Prostate gland (tissue), 2 donors: Measurements from ENCODE around the gene DCAF11. TPM values are rescaled to one million over a fixed set of nuclear protein-coding genes. Genes with fewer than 3 reads are reported as not detected.
"Not testable (repeated sequence)": the region's sequence is repeated elsewhere in the genome, so short reads cannot be mapped to it uniquely, and the experiment has no call there.

Source experiments
- DNase-seq: peaks from one replicate; pipeline ENCODE4 v3.0.0-alpha.2; 2019; ENCODE audit warnings: low spot score
- H3K27ac ChIP-seq, 2 donors: fragments of 200-600 bp; sonication (generic); 2 replicates each; pipeline ENCODE4 v1.5.1; 2017 to 2019
- H3K27me3 ChIP-seq: fragments of 200-600 bp; sonication (generic); replicated peaks from 2 replicates; pipeline ENCODE4 v1.5.1; 2019; ENCODE audit not compliant: insufficient read depth
- H3K36me3 ChIP-seq, 2 donors: fragments of 200-600 bp; sonication (generic); 1 replicate in 1 of 2; 2 replicates in 1 of 2; pipeline versions ENCODE4 v1.5.1 to v1.8.1; 2017 to 2019
- H3K4me1 ChIP-seq: fragments of 200-600 bp; sonication (generic); replicated peaks from 2 replicates; pipeline ENCODE4 v1.5.1; 2019
- H3K4me3 ChIP-seq, 2 donors: fragments of 200-600 bp; sonication (generic); 2 replicates each; pipeline ENCODE4 v1.5.1; 2017 to 2019
- H3K9me3 ChIP-seq: fragments of 200-600 bp; sonication (generic); 2 replicates; pipeline ENCODE4 v1.5.1; 2017
- POLR2A ChIP-seq: fragments of 450-650 bp; IDR thresholded peaks from one replicate; pipeline ENCODE4 v1.6.1; 2016; ENCODE audit warnings: antibody characterized with exemption, mild to moderate bottlenecking
- POLR2AphosphoS5 ChIP-seq: sonication (generic); formaldehyde crosslinking; IDR thresholded peaks from one replicate; pipeline ENCODE4 v1.6.1; 2017; ENCODE audit warnings: antibody characterized with exemption
- WGBS: methylation state at CpG from one replicate; pipeline ENCODE4 v1.1.5; 2018; 5-methylcytosine and 5-hydroxymethylcytosine counted together
- intact Hi-C: fragments of 100-400 bp; cut with DNase I; formaldehyde crosslinking; loops from one replicate; pipeline ENCODE4 v1.14.2; 2022
- total RNA-seq, 2 donors: library from RNA; depleted of rRNA; stranded (reverse); fragments of >200 nt; gene quantifications; one replicate each; pipeline ENCODE4 v1.1.0, GENCODE V29; 2016
- TF ChIP-seq, protein P1 (sequence below), 4 experiments: fragments of 200-600 bp in 2 of 4; fragments of 450-650 bp in 2 of 4; sonication (generic) in 2 of 4; IDR thresholded peaks; 1 replicate in 3 of 4; 2 replicates in 1 of 4; pipeline ENCODE4 v1.5.1; 2016 to 2019; ENCODE audit warnings: antibody characterized with exemption in 4 of 4, mild to moderate bottlenecking in 2 of 4, moderate library complexity in 2 of 4

Gene DCAF11
- total RNA-seq, 2 donors from 2014 or later = 111 to 115 TPM

DNA sequence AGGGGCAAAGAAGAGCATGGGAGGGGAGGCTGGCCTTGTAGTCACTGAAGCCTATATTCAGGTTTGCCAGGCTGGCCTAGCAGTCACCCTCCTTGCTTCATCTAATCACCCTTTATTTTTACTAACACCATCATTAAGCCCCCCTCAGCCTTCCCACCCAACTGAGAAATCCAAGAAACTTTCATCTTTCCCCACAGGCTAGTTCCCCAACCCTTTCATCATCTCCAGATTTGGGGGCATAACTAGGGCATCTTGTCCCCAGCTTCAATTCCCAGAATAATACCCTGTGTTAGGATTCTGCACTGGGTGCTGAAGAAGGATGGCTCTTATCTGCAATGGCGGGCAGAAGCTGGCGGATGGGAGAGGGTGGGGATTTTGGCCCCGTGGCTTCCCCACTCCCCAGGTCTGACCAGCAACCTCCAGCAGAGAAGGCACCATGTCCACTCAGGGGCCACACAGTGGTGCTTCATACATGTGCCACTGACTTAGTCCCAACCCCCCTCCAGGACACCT is 13.5 kb upstream of the DCAF11 start:
- 85% methylated on average over 3 of the region's 3 CpGs for WGBS
- no peaks in the 10 kb centered on the region for H3K9me3 ChIP-seq
- H3K27me3 ChIP-seq = no peaks in the 10 kb centered on the region
- DNase-seq = no peak
- no peaks in the 10 kb centered on the region for H3K4me1 ChIP-seq
- H3K36me3 ChIP-seq = no peaks in the 10 kb centered on the region
- TF ChIP-seq POLR2AphosphoS5 (no peak), POLR2A (no peak)
- TF ChIP-seq, protein P1, sequence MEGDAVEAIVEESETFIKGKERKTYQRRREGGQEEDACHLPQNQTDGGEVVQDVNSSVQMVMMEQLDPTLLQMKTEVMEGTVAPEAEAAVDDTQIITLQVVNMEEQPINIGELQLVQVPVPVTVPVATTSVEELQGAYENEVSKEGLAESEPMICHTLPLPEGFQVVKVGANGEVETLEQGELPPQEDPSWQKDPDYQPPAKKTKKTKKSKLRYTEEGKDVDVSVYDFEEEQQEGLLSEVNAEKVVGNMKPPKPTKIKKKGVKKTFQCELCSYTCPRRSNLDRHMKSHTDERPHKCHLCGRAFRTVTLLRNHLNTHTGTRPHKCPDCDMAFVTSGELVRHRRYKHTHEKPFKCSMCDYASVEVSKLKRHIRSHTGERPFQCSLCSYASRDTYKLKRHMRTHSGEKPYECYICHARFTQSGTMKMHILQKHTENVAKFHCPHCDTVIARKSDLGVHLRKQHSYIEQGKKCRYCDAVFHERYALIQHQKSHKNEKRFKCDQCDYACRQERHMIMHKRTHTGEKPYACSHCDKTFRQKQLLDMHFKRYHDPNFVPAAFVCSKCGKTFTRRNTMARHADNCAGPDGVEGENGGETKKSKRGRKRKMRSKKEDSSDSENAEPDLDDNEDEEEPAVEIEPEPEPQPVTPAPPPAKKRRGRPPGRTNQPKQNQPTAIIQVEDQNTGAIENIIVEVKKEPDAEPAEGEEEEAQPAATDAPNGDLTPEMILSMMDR (IDR thresholded peaks at IDR 0.05) = no peak
- H3K27ac ChIP-seq = no peak overlapping the region
- intact Hi-C loops = no loop called here
- no peak overlapping the region for H3K4me3 ChIP-seq

DNA sequence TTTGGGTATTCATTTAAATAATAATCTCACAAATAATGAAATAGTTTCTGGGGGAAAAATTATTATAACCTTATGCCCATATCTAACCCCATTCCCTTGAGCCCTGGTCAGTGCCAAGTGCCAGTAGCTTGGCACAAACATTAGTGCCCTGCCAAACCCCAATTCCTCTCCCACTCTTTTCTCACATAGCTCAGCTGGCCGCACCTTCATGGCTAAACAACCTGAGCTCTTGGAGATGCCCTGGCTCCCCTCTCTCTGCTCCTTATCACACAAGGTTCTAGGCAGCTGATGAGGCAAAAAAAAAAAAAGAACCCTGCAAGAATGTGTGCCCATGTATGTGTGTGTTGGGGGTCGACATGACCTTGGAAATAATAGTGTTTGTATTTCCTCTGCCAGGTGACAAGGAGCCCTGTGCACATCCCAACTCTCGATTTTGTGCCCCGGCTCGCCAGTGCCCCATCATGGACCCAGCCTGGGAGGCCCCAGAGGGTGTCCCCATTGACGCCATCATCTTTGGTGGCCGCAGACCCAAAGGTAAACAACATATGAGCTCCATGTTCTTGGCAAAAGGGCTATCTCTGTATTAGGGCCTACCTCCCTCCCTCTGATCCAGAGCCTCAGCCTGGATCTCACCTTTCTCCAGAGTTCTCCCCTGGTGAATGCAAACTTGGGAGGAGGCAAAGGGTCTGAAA is 12.1 kb upstream of the DCAF11 start:
- Histone ChIP-seq H3K4me1 (no peaks in the 10 kb centered on the region), H3K27me3 (no peaks in the 10 kb centered on the region), H3K27ac (no peak overlapping the region), H3K36me3 (no peaks in the 10 kb centered on the region), H3K9me3 (no peaks in the 10 kb centered on the region), H3K4me3 (no peak overlapping the region)
- no peak for TF ChIP-seq POLR2AphosphoS5
- no peak for TF ChIP-seq POLR2A
- TF ChIP-seq, protein P1 (IDR thresholded peaks at IDR 0.05) = no peak
- no peak for DNase-seq
- intact Hi-C loops = no loop called here
- 83% methylated on average over 7 of the region's 7 CpGs for WGBS

DNA sequence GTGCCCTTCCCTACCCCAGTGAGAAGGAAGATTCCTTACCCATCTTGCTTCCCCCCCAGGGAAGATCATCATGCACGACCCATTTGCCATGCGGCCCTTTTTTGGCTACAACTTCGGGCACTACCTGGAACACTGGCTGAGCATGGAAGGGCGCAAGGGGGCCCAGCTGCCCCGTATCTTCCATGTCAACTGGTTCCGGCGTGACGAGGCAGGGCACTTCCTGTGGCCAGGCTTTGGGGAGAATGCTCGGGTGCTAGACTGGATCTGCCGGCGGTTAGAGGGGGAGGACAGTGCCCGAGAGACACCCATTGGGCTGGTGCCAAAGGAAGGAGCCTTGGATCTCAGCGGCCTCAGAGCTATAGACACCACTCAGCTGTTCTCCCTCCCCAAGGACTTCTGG is 11.1 kb upstream of the DCAF11 start:
- DNase-seq = no peak

DNA sequence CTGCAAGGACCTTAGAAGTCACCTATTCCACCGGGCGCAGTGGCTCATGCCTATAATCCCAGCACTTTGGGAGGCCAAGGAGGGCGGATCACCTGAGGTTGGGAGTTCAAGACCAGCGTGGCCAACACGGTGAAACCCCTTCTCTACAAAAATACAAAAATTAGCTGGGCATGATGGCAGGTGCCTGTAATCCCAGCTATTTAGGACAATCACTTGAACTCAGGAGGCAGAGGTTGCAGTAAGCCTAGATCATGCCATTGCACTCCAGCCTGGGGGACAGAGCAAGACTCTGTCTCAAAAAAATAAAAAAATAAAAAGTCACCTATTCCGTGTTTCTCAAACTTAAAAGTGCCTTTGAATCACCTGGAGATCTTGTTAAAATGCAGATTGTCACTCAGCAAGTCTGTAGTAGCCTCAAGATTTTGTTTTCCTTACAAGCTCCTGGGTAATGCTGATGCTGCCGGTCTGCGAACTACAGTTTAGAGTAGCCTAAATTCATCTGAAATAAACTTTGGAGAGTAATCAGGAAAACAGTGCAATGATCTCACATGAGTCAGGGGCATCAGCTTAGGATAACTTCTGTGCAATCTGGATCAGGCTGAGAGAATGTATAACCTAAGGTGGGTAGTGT is 8.9 kb upstream of the DCAF11 start:
- not testable (repeated sequence) for H3K27ac ChIP-seq, H3K27me3 ChIP-seq, H3K36me3 ChIP-seq, H3K4me1 ChIP-seq, DNase-seq, H3K4me3 ChIP-seq, H3K9me3 ChIP-seq
- intact Hi-C loops = loop anchor here (5.0 kb wide), 1 partner anchor 48 kb away; no protein-coding TSS in a partner anchor
- WGBS = 91% methylated on average over 8 of the region's 8 CpGs

More for the DNA sequence above, 11.1 kb upstream of the DCAF11 start:
- WGBS = 82% methylated on average over 13 of the region's 13 CpGs
- TF ChIP-seq, protein P1 (IDR thresholded peaks at IDR 0.05) = no peak
- TF ChIP-seq POLR2A (no peak), POLR2AphosphoS5 (no peak)
- no peaks in the 10 kb centered on the region for H3K36me3 ChIP-seq
- H3K27me3 ChIP-seq = no peaks in the 10 kb centered on the region
- H3K27ac ChIP-seq = no peak overlapping the region
- H3K9me3 ChIP-seq = no peaks in the 10 kb centered on the region
- no peak overlapping the region for H3K4me3 ChIP-seq
- H3K4me1 ChIP-seq = no peaks in the 10 kb centered on the region
- intact Hi-C loops = no loop called here

DNA sequence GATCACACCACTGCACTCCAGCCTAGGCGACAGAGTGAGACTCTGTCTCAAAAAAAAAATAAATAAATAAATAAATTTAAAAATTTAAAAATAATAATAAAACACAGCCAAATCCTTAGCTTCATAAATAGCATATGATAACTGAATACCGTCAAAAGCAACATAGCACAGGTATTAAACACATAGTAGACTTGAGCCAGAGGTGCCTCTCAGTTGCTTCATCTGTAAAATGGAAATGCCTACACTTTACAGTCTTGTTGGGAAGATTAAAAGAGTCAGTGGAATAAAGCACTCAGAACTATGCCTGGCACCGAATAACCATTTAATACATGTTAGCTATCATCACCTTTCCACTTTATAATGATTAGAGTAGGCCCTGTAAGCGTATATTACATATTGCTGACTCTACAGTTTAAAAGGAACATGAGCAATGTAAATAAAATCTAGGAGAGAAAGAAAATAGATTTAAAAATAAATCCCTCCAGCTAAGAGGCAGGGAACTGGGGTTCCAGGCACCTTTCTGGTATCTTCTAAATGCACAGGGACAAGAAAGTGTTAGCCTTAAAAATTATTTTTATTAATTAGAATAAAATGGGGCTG is 7.8 kb upstream of the DCAF11 start:
- intact Hi-C loops = loop anchor here (5.0 kb wide), 1 partner anchor 49 kb away; no protein-coding TSS in a partner anchor
- Histone ChIP-seq H3K36me3 (no peaks in the 10 kb centered on the region), H3K27me3 (no peaks in the 10 kb centered on the region), H3K9me3 (no peaks in the 10 kb centered on the region), H3K27ac (no peak overlapping the region), H3K4me1 (no peaks in the 10 kb centered on the region), H3K4me3 (no peak overlapping the region)
- no peak for DNase-seq
- 89% methylated on average over 4 of the region's 4 CpGs for WGBS
- TF ChIP-seq POLR2AphosphoS5 (no peak), POLR2A (no peak)
- TF ChIP-seq, protein P1 (IDR thresholded peaks at IDR 0.05) = no peak
